Activated CD8-positive, alpha-beta T cell treated with anti-CD3 and anti-CD28 coated beads for 36 hours (primary cell): ENCODE data around the gene OTULIN. TPM values are rescaled to one million over a fixed set of nuclear protein-coding genes. Genes with fewer than 3 reads are reported as not detected.
A peak's percentile ranks its signal among the peaks of the same experiment; 100 is the strongest.

Experiments
- ATAC-seq: fragments of 200-7000 bp; cut with Tn5 transposase; one replicate; pipeline ENCODE4 v1.10.0; 2021; ENCODE audit warnings: mild to moderate bottlenecking, moderate library complexity
- CTCF ChIA-PET: fragments of 350-600 bp; sonication (Branson Sonifier 250); formaldehyde crosslinking; loops from one replicate; lab custom pipeline; 2021; ENCODE audit warnings: antibody characterized with exemption; lab: Charles Lee
- POLR2A ChIA-PET: fragments of 350-600 bp; sonication (Branson Sonifier 250); formaldehyde crosslinking; loops from one replicate; lab custom pipeline; 2021; ENCODE audit warnings: antibody characterized with exemption; lab: Charles Lee
- DNase-seq: peaks from one replicate; pipeline ENCODE4 v3.0.0-alpha.2; 2020
- H3K27ac Mint-ChIP-seq: one replicate; pipeline ENCODE4 v1.8.0; 2021; ENCODE audit warnings: mild to moderate bottlenecking, mixed read lengths
- H3K27me3 Mint-ChIP-seq: one replicate; pipeline ENCODE4 v1.8.0; 2021; ENCODE audit warnings: mixed read lengths
- H3K36me3 Mint-ChIP-seq: one replicate; pipeline ENCODE4 v1.8.0; 2021; ENCODE audit warnings: low read depth, mixed read lengths
- H3K4me1 Mint-ChIP-seq: one replicate; pipeline ENCODE4 v1.8.0; 2021; ENCODE audit warnings: low read depth, mixed read lengths
- H3K4me3 Mint-ChIP-seq: one replicate; pipeline ENCODE4 v1.8.0; 2021; ENCODE audit warnings: mild to moderate bottlenecking, moderate library complexity, mixed read lengths
- H3K9me3 Mint-ChIP-seq: one replicate; pipeline ENCODE4 v1.8.0; 2021; ENCODE audit warnings: mixed read lengths
- intact Hi-C: fragments of 100-400 bp; cut with micrococcal nuclease; formaldehyde crosslinking; loops from one replicate; pipeline ENCODE4 v1.10.0; 2022
- total RNA-seq, 2 experiments: library from RNA; stranded (reverse); gene quantifications; one replicate each; pipeline ENCODE4 v1.2.3, GENCODE V29; 2021
- TF ChIP-seq, protein P1 (sequence below): fragments of 200-600 bp; IDR thresholded peaks from one replicate; pipeline ENCODE4 v1.8.0; 2022; ENCODE audit warnings: antibody characterized with exemption, mild to moderate bottlenecking

OTULIN gene
- total RNA-seq, 2 experiments from 2014 or later = 59.6 to 60.5 TPM

DNA sequence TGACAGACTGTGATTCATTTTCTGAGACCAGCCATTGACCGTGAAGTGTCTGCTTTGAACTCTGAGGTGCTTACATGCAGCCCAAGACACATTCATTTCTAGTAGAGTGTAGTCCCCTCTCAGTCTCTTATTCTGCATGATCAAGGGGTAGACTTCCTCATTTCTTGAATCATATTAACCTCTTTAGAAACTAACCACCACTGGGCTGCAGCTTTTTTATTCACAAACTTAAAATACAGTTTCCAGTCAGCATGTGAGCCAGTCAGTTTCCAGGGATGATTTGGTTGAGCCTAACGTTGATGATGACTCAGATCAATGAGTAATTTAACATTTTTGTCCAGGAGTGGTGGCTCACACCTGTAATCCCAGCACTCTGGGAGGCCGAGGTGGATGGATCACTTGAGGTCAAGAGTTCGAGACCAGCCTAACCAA lies 59.2 kb downstream of the OTULIN start:
- H3K36me3 Mint-ChIP-seq = peaks cover 31% of the 10 kb centered on the region
- ChIA-PET POLR2A (no interaction called here), CTCF (interaction anchor here (0.8 to 5.7 kb wide), 3 partner anchors 38 to 279 kb away, joined by 3 to 123 read pairs (median 5); no protein-coding TSS in a partner anchor)
- DNase-seq (peak; percentile 26), ATAC-seq (peak; percentile 64)
- no peak overlapping the region for H3K4me3 Mint-ChIP-seq
- peaks cover 25% of the 10 kb centered on the region for H3K4me1 Mint-ChIP-seq
- TF ChIP-seq, protein P1, sequence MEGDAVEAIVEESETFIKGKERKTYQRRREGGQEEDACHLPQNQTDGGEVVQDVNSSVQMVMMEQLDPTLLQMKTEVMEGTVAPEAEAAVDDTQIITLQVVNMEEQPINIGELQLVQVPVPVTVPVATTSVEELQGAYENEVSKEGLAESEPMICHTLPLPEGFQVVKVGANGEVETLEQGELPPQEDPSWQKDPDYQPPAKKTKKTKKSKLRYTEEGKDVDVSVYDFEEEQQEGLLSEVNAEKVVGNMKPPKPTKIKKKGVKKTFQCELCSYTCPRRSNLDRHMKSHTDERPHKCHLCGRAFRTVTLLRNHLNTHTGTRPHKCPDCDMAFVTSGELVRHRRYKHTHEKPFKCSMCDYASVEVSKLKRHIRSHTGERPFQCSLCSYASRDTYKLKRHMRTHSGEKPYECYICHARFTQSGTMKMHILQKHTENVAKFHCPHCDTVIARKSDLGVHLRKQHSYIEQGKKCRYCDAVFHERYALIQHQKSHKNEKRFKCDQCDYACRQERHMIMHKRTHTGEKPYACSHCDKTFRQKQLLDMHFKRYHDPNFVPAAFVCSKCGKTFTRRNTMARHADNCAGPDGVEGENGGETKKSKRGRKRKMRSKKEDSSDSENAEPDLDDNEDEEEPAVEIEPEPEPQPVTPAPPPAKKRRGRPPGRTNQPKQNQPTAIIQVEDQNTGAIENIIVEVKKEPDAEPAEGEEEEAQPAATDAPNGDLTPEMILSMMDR = no peak
- intact Hi-C loops = no loop called here
- no peak overlapping the region for H3K27ac Mint-ChIP-seq
- no peaks in the 10 kb centered on the region for H3K27me3 Mint-ChIP-seq
- H3K9me3 Mint-ChIP-seq = no peaks in the 10 kb centered on the region

DNA sequence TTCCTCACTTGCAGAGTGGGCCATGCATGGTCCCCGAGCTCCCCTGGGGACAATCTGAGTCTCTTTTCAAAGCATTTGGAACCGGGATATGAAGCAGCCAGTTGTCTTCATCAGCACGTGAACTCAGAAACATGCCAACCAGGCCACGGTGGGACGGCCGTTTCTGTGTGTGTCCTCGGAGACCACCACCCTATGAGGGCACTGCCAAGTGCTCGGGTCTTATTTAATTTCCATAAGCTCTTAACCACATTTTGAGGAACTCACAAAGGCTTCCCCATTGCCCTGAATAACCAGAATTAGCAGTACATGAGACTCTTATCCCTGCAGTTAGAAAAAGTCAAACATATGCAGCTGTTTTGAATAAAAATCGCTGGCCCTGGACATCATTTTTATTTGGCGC lies 60.1 kb downstream of the OTULIN start:
- intact Hi-C loops = loop anchor here (5.0 kb wide), 1 partner anchor 148 kb away; the partner anchor contains the start of gene ANKH
- no peak for DNase-seq
- Mint-ChIP-seq H3K27me3 (no peaks in the 10 kb centered on the region), H3K27ac (no peak overlapping the region), H3K9me3 (no peaks in the 10 kb centered on the region), H3K4me1 (peaks cover 21% of the 10 kb centered on the region), H3K4me3 (no peak overlapping the region), H3K36me3 (peaks cover 31% of the 10 kb centered on the region)
- ChIA-PET CTCF (interaction anchor here (0.8 to 5.7 kb wide), 5 partner anchors 17 to 278 kb away, joined by 3 to 123 read pairs (median 5); no protein-coding TSS in a partner anchor), POLR2A (interaction anchor here (0.9 to 1.0 kb wide), 3 partner anchors 10 to 147 kb away, joined by 3 read pairs; partner anchors contain the start of gene ANKH)
- TF ChIP-seq, protein P1 = no peak
- ATAC-seq = no peak

GRCh38 chr5:14726066-14726838 lies 61.7 kb downstream of the OTULIN start:
- Mint-ChIP-seq H3K27ac (no peak overlapping the region), H3K9me3 (no peaks in the 10 kb centered on the region), H3K4me1 (peaks cover 9% of the 10 kb centered on the region), H3K36me3 (peaks cover 27% of the 10 kb centered on the region), H3K27me3 (no peaks in the 10 kb centered on the region), H3K4me3 (no peak overlapping the region)
- ChIA-PET CTCF (interaction anchor here (0.8 to 5.7 kb wide), 43 partner anchors 7 to 374 kb away, joined by 3 to 123 read pairs (median 5); partner anchors contain the start of gene ANKH), POLR2A (interaction anchor here (0.6 to 1.9 kb wide), 3 partner anchors 19 to 261 kb away, joined by 3 to 6 read pairs (median 3); no protein-coding TSS in a partner anchor)
- no peak for DNase-seq
- intact Hi-C loops = loop anchor here (5.0 kb wide), 1 partner anchor 146 kb away; the partner anchor contains the start of gene ANKH
- TF ChIP-seq, protein P1 = no peak
- no peak for ATAC-seq

DNA sequence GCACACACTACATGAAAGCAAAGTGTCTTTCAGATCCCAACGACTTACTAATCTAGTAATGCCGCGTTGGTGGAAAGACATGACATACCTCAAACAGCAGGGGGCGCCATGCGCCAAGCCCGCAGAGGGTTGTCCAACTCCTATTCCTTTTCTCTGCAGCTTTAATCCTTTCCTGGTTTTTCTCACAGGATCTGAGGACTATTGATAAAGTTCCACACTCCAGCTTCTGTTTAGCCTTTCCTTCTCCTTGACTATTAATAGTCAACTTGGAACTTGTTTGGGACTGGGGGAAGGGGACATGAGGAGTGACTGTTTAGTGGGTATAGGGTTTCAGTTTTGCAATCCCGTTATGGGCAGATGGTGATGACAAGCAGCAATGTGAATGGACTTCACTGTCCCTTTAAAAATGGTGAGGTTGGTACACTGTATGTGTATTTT lies 62.9 kb downstream of the OTULIN start:
- CTCF ChIA-PET = interaction anchor here (0.6 to 5.7 kb wide), 61 partner anchors 8 to 376 kb away, joined by 3 to 123 read pairs (median 4); partner anchors contain the start of gene ANKH
- Mint-ChIP-seq H3K4me3 (no peak overlapping the region), H3K27ac (no peak overlapping the region), H3K36me3 (peaks cover 22% of the 10 kb centered on the region), H3K27me3 (no peaks in the 10 kb centered on the region), H3K9me3 (no peaks in the 10 kb centered on the region), H3K4me1 (peaks cover 6% of the 10 kb centered on the region)
- peak; percentile 70 for ATAC-seq
- peak; percentile 75 for DNase-seq
- POLR2A ChIA-PET = interaction anchor here (0.7 to 1.9 kb wide), 4 partner anchors 140 to 265 kb away, joined by 3 to 6 read pairs (median 4); no protein-coding TSS in a partner anchor
- intact Hi-C loops = loop anchor here (1.0 to 5.0 kb wide), 2 partner anchors 145 to 276 kb away; partner anchors contain the start of gene ANKH
- TF ChIP-seq, protein P1 = peak; percentile 91
